Measurements from ENCODE around the gene UBE2D2.

- TF ChIP-seq CTCF (IDR thresholded peaks at IDR 0.05) (no peak), EZH2 (IDR thresholded peaks at IDR 0.05; ENCODE audit: borderline replicate concordance, insufficient read depth, low read depth, low read length, poor library complexity, severe bottlenecking) (no peak)
Measured at GRCh38 chr5:139664727-139665351, 103.7 kb downstream of the UBE2D2 start.

All from B cell (primary cell).